RWPE2 (cell line): ENCODE results near the gene PRDM1.

Experiments used
- ATAC-seq: fragments of 200-7000 bp; cut with Tn5 transposase; 3 replicates; pipeline ENCODE4 v1.9.1; 2021; ENCODE audit warnings: low read depth
- DNase-seq: peaks from one replicate; pipeline ENCODE4 v3.0.0-alpha.2; 2020; ENCODE audit warnings: low spot score
- H3K27ac ChIP-seq: fragments of 450-650 bp; 2 replicates; pipeline ENCODE4 v1.5.1; 2017; ENCODE audit warnings: mild to moderate bottlenecking; ENCODE audit not compliant: poor library complexity, severe bottlenecking
- H3K27me3 ChIP-seq: fragments of 250-450 bp; sonication (Bioruptor Pico); 2 replicates; pipeline ENCODE4 v1.5.1; 2021; ENCODE audit warnings: mild to moderate bottlenecking, moderate library complexity; ENCODE audit not compliant: insufficient read depth, poor library complexity, severe bottlenecking
- H3K36me3 ChIP-seq: fragments of 250-450 bp; sonication (Bioruptor Pico); 2 replicates; pipeline ENCODE4 v1.5.1; 2020; ENCODE audit warnings: low read depth, mild to moderate bottlenecking, moderate library complexity
- H3K4me1 ChIP-seq: fragments of 250-450 bp; sonication (Bioruptor Pico); 2 replicates; pipeline ENCODE4 v1.5.1; 2021; ENCODE audit warnings: mild to moderate bottlenecking, moderate library complexity; ENCODE audit not compliant: insufficient read depth, poor library complexity, severe bottlenecking
- H3K4me3 ChIP-seq: fragments of 250-450 bp; sonication (Bioruptor Pico); 2 replicates; pipeline ENCODE4 v1.5.1; 2021; ENCODE audit warnings: mild to moderate bottlenecking, moderate library complexity; ENCODE audit not compliant: severe bottlenecking
- H3K9me3 ChIP-seq: fragments of 250-450 bp; sonication (Bioruptor Pico); 2 replicates; pipeline ENCODE4 v1.5.1; 2021; ENCODE audit warnings: mild to moderate bottlenecking, moderate library complexity; ENCODE audit not compliant: severe bottlenecking
- TF ChIP-seq, protein P1 (sequence below): fragments of 450-650 bp; IDR thresholded peaks from one replicate; pipeline ENCODE4 v1.5.1; 2017; ENCODE audit warnings: mild to moderate bottlenecking, moderate library complexity; ENCODE audit not compliant: poor library complexity, severe bottlenecking

PRDM1 gene

DNA sequence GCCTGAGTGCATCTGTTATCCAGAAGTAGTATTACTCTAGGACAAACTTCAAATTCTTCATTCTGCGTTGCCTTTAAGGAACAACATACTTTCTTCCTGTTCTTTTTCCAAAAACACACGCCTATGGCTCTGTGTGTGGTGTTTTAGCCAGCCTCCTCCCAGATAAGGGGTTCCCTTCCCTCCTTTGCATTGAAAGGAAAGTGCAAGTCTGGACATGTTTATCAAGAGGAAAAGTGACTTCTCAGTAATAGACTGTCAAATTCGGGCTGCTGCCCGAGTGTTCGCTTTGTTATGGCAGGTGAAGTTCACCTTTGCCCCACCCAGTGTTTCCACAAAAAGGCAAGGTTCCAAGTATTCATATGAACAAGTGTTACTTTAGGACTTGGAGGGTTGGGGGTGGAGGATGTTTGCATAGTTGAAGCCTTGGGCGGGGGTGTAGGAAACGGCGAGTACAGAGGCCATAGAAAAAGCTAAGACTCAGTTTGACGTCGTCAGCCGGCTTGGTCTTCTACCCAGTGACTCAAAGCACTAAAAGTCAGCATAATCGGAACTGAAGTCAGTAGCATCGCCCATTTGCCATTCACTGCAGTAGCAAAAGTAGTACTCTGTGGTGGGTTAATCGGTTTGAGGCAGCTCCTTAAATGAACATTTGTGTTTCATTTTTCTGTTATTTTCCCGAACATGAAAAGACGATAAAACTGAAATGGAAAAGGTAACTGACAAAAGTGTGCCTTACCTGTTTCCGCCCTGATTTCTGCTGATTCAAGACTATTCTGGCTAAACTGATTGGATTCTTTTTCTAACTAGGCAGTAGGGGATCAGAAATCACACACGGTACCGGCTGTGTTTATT is 12.5 kb downstream of the PRDM1 start:
- H3K4me3 ChIP-seq: peak overlapping the region; percentile 33
- H3K4me1 ChIP-seq: peaks cover 57% of the 10 kb centered on the region
- no peaks in the 10 kb centered on the region for H3K27me3 ChIP-seq
- peak overlapping the region; percentile 78 for H3K27ac ChIP-seq
- DNase-seq (peak; percentile 82), ATAC-seq (peak; percentile 88)
- TF ChIP-seq, protein P1, sequence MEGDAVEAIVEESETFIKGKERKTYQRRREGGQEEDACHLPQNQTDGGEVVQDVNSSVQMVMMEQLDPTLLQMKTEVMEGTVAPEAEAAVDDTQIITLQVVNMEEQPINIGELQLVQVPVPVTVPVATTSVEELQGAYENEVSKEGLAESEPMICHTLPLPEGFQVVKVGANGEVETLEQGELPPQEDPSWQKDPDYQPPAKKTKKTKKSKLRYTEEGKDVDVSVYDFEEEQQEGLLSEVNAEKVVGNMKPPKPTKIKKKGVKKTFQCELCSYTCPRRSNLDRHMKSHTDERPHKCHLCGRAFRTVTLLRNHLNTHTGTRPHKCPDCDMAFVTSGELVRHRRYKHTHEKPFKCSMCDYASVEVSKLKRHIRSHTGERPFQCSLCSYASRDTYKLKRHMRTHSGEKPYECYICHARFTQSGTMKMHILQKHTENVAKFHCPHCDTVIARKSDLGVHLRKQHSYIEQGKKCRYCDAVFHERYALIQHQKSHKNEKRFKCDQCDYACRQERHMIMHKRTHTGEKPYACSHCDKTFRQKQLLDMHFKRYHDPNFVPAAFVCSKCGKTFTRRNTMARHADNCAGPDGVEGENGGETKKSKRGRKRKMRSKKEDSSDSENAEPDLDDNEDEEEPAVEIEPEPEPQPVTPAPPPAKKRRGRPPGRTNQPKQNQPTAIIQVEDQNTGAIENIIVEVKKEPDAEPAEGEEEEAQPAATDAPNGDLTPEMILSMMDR: no peak
- no peaks in the 10 kb centered on the region for H3K9me3 ChIP-seq
- peaks cover 34% of the 10 kb centered on the region for H3K36me3 ChIP-seq

DNA sequence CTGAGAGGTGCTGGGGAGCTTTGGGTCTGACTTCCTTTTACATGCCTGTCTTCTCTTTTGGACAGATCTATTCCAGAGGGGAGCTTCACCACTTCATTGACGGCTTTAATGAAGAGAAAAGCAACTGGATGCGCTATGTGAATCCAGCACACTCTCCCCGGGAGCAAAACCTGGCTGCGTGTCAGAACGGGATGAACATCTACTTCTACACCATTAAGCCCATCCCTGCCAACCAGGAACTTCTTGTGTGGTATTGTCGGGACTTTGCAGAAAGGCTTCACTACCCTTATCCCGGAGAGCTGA is 13.1 kb downstream of the PRDM1 start:
- peak overlapping the region; percentile 33 for H3K4me3 ChIP-seq
- TF ChIP-seq, protein P1: no peak
- DNase-seq: no peak
- no peaks in the 10 kb centered on the region for H3K9me3 ChIP-seq
- peak; percentile 8 for ATAC-seq
- H3K36me3 ChIP-seq: peaks cover 36% of the 10 kb centered on the region
- peaks cover 56% of the 10 kb centered on the region for H3K4me1 ChIP-seq
- no peaks in the 10 kb centered on the region for H3K27me3 ChIP-seq
- peak overlapping the region; percentile 78 for H3K27ac ChIP-seq

DNA sequence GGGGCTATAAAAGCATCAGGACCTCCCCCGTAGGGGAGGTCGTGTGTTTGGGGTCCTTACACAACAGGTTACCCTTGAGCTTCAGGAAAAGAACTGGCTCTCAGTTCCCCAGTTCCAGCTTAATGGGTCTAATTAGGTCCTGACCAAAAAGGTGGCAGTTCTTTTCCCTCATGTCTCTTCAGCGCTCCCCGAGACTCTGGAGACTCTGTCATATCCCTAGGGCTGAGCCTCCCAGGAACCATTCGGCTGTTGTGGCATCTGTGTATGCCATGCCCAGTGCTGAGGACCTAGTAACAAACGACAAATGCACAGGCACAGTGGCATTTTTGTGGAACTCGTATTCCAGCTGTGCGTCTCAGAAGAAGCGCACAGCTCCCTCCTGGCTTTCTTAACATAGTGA is 14.6 kb downstream of the PRDM1 start:
- H3K36me3 ChIP-seq: peaks cover 52% of the 10 kb centered on the region
- ATAC-seq (no peak), DNase-seq (no peak)
- H3K27me3 ChIP-seq: no peaks in the 10 kb centered on the region
- no peaks in the 10 kb centered on the region for H3K9me3 ChIP-seq
- peaks cover 56% of the 10 kb centered on the region for H3K4me1 ChIP-seq
- no peak overlapping the region for H3K27ac ChIP-seq
- TF ChIP-seq, protein P1: no peak
- no peak overlapping the region for H3K4me3 ChIP-seq

DNA sequence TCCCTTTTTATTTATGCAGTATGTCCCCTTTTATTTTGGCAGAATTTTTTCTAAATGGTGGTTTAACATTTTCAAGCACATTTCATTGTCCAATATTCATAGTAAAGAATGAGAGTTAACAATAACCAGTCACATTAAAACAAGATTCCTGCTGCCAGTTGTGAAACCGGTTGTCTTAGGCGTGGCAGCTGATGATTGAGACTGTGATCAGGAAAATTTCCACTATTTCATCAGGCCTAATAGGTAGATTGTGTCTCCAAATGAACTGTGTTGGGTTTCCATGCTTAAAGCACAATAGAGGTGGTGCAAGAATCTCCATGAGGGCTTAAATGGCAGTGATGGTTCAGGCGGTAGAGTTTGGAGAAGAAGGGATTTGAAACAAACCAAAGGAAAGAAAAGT is 15.3 kb downstream of the PRDM1 start:
- no peaks in the 10 kb centered on the region for H3K9me3 ChIP-seq
- TF ChIP-seq, protein P1: no peak
- H3K4me3 ChIP-seq: no peak overlapping the region
- H3K4me1 ChIP-seq: peaks cover 55% of the 10 kb centered on the region
- no peaks in the 10 kb centered on the region for H3K27me3 ChIP-seq
- ATAC-seq (no peak), DNase-seq (no peak)
- H3K36me3 ChIP-seq: peaks cover 59% of the 10 kb centered on the region
- H3K27ac ChIP-seq: no peak overlapping the region

DNA sequence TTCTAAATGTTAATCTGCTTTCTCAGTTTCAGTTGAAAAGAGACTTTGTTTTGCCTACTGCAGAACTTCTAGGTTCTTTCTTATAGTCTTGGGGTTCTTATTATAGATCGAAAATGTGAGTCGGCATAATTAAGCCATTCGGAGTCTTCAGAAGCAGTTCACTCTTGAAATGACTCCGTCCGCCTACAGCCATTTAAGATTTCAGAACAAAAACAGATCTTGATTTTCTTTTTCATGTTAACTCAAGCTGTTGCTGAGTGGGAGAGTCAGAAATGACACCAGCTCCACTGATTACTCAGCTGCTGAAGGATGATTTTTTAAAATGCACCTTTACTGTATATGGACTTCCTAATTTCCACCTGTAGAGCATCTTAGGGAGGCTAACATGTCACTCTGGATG is 15.9 kb downstream of the PRDM1 start:
- no peak for ATAC-seq
- H3K36me3 ChIP-seq: peaks cover 65% of the 10 kb centered on the region
- no peak overlapping the region for H3K4me3 ChIP-seq
- TF ChIP-seq, protein P1: no peak
- H3K4me1 ChIP-seq: peaks cover 51% of the 10 kb centered on the region
- no peak overlapping the region for H3K27ac ChIP-seq
- no peaks in the 10 kb centered on the region for H3K9me3 ChIP-seq
- no peak for DNase-seq
- H3K27me3 ChIP-seq: no peaks in the 10 kb centered on the region
